C4-2B (cell line): ENCODE data around the gene MEIS1.

Experiments used
- ZFX ChIP-seq: fragments of 450-650 bp; IDR thresholded peaks from 2 replicates; pipeline ENCODE4 v1.6.1; 2017
- TF ChIP-seq, protein P1 (sequence below): fragments of 450-650 bp; conservative IDR thresholded peaks from 2 replicates; pipeline ENCODE4 v1.5.1; 2017; ENCODE audit warnings: mild to moderate bottlenecking

DNA sequence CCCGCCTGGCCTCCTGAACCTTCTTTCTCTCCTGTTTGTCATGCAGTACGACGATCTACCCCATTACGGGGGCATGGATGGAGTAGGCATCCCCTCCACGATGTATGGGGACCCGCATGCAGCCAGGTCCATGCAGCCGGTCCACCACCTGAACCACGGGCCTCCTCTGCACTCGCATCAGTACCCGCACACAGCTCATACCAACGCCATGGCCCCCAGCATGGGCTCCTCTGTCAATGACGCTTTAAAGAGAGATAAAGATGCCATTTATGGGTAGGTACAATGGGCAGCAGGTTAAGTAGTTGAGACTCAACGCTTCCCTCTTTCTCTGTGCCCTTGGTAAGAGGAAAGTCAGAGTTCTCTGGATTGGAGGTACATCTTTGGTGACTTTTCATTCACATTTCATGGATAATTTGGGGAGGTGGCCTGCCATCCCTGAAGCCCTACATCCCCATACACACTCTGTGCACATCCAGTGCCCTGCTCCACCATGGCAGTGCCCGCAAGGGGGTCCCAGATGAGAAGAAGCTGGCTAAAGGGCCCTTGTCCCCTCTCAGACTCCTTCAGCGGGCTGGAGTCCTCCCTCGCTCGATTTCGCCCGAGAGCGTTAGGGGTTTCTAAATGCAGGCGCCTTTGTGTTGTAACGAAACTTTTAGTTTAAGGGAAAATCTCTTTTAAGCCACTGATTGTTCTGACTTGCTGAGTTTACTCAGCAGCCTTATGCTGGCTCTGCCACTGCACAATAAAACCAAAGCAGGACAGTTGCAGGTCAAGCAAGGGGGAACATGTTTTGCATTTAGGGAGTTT lies 3.0 kb downstream of the MEIS1 start:
- TF ChIP-seq, protein P1, sequence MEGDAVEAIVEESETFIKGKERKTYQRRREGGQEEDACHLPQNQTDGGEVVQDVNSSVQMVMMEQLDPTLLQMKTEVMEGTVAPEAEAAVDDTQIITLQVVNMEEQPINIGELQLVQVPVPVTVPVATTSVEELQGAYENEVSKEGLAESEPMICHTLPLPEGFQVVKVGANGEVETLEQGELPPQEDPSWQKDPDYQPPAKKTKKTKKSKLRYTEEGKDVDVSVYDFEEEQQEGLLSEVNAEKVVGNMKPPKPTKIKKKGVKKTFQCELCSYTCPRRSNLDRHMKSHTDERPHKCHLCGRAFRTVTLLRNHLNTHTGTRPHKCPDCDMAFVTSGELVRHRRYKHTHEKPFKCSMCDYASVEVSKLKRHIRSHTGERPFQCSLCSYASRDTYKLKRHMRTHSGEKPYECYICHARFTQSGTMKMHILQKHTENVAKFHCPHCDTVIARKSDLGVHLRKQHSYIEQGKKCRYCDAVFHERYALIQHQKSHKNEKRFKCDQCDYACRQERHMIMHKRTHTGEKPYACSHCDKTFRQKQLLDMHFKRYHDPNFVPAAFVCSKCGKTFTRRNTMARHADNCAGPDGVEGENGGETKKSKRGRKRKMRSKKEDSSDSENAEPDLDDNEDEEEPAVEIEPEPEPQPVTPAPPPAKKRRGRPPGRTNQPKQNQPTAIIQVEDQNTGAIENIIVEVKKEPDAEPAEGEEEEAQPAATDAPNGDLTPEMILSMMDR: no peak
- no peak for TF ChIP-seq ZFX
